Astrocyte (in vitro differentiated cells and primary cell): Measurements from ENCODE around the gene F8. TPM values are rescaled to one million over a fixed set of nuclear protein-coding genes. Genes with fewer than 3 reads are reported as not detected.

ENCODE experiments used
- DNase-seq: peaks from one replicate; pipeline ENCODE4 v3.0.0-alpha.2; 2010; ENCODE audit warnings: low read depth
- FAIRE-seq: peaks from 2 replicates; lab custom pipeline; 2011; peaks lifted over from hg19 to GRCh38; lab: Jason Lieb, UNC
- H2AFZ ChIP-seq: 2 replicates; pipeline ENCODE4 v1.6.0; 2012; ENCODE audit warnings: low read depth, low read length, inconsistent platforms
- H3K27ac ChIP-seq: 2 replicates; pipeline ENCODE4 v1.5.1; 2011; ENCODE audit warnings: low read depth, low read length, inconsistent platforms
- H3K27me3 ChIP-seq: 2 replicates; pipeline ENCODE4 v1.6.0; 2011; ENCODE audit warnings: low read length, inconsistent platforms; ENCODE audit not compliant: insufficient read depth
- H3K36me3 ChIP-seq: 2 replicates; pipeline ENCODE4 v1.5.1; 2011; ENCODE audit warnings: low read length, inconsistent platforms; ENCODE audit not compliant: insufficient read depth
- H3K4me1 ChIP-seq: 2 replicates; pipeline ENCODE4 v1.5.1; 2011; ENCODE audit warnings: low read length, inconsistent platforms; ENCODE audit not compliant: insufficient read depth
- H3K4me2 ChIP-seq: 2 replicates; pipeline ENCODE4 v1.6.0; 2012; ENCODE audit warnings: low read length, inconsistent platforms
- H3K4me3 ChIP-seq: 2 replicates; pipeline ENCODE4 v1.5.1; 2011; ENCODE audit warnings: low read depth, mild to moderate bottlenecking, low read length, inconsistent platforms; ENCODE audit not compliant: insufficient read depth
- H3K79me2 ChIP-seq: 2 replicates; pipeline ENCODE4 v1.6.0; 2012; ENCODE audit warnings: mild to moderate bottlenecking, low read length, inconsistent platforms; ENCODE audit not compliant: insufficient read depth
- H3K9ac ChIP-seq: 2 replicates; pipeline ENCODE4 v1.6.0; 2012; ENCODE audit warnings: mild to moderate bottlenecking, low read length, inconsistent platforms
- H3K9me3 ChIP-seq: 2 replicates; pipeline ENCODE4 v1.5.1; 2012; ENCODE audit warnings: low read depth, mild to moderate bottlenecking, low read length, inconsistent platforms; ENCODE audit not compliant: insufficient read depth
- H4K20me1 ChIP-seq: 2 replicates; pipeline ENCODE4 v1.6.0; 2012; ENCODE audit warnings: low read length, inconsistent platforms; ENCODE audit not compliant: insufficient read depth
- H3K27ac Mint-ChIP-seq: one replicate; pipeline ENCODE4 v1.8.0; 2021; ENCODE audit warnings: mild to moderate bottlenecking, mixed read lengths; ENCODE audit not compliant: unreplicated experiment
- H3K27me3 Mint-ChIP-seq: one replicate; pipeline ENCODE4 v1.8.0; 2021; ENCODE audit warnings: low read depth, mixed read lengths; ENCODE audit not compliant: unreplicated experiment
- H3K36me3 Mint-ChIP-seq: one replicate; pipeline ENCODE4 v1.8.0; 2021; ENCODE audit warnings: low read depth, mixed read lengths; ENCODE audit not compliant: unreplicated experiment
- H3K4me1 Mint-ChIP-seq: one replicate; pipeline ENCODE4 v1.8.0; 2021; ENCODE audit warnings: low read depth, mixed read lengths; ENCODE audit not compliant: unreplicated experiment
- H3K4me3 Mint-ChIP-seq: one replicate; pipeline ENCODE4 v1.8.0; 2021; ENCODE audit warnings: mild to moderate bottlenecking, moderate library complexity, mixed read lengths; ENCODE audit not compliant: unreplicated experiment
- H3K9me3 Mint-ChIP-seq: one replicate; pipeline ENCODE4 v1.8.0; 2021; ENCODE audit warnings: mild to moderate bottlenecking, mixed read lengths; ENCODE audit not compliant: unreplicated experiment
- EZH2 ChIP-seq: IDR thresholded peaks from 2 replicates; pipeline ENCODE4 v1.6.1; 2012; ENCODE audit warnings: mild to moderate bottlenecking, low read length, inconsistent platforms; ENCODE audit not compliant: insufficient read depth
- total RNA-seq: library from RNA; stranded (reverse); gene quantifications from 2 replicates; pipeline ENCODE4 v1.2.1, GENCODE V29; 2021
- TF ChIP-seq, protein P1 (sequence below): IDR thresholded peaks from 2 replicates; pipeline ENCODE4 v1.5.1; 2011; ENCODE audit warnings: low read depth, mild to moderate bottlenecking, inconsistent platforms, low read length, moderate library complexity; ENCODE audit not compliant: insufficient read depth

Gene F8
- total RNA-seq, 1 donor from 2014 or later = 2.5 TPM

DNA sequence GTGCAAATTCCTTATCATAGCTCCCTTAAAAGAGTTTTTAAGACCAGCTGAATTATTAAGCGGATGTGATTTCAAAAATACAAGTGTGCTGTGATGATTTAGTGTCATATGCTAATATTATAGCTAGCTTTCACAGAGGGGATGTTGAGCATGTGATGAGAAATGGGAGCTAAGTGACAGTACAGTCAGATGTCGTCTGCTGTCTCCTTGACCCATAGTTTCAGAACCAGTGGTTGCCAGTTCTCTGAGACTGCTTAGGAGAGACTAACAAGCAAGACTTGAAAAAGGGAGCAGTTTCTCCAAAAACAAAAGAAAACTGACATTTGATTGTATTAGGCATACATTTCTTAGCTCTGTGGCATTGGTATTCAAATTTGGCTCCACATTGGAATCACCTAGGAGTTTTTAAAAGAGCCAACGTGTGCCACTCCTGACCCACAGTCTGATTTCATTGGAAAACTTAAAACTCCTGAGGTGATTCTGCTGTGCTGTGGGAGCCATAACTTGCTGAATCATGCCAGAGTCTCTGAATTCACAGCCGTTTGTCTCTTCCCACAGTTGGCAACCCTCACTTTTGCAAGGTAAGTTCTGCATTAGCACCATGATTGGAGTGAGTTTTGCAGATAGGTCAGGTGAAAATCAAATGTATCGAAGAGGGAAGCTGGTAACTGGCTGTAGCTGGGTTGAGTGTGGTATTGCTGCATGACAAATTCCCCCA is 24.4 kb upstream of the F8 start:
- H3K36me3 ChIP-seq = no peaks in the 10 kb centered on the region
- H3K9ac ChIP-seq = no peak overlapping the region
- no peaks in the 10 kb centered on the region for H3K9me3 ChIP-seq
- no peaks in the 10 kb centered on the region for H3K9me3 Mint-ChIP-seq
- H3K27me3 Mint-ChIP-seq = no peaks in the 10 kb centered on the region
- H3K27me3 ChIP-seq = no peaks in the 10 kb centered on the region
- no peak overlapping the region for H3K27ac Mint-ChIP-seq
- H3K79me2 ChIP-seq = no peaks in the 10 kb centered on the region
- FAIRE-seq = peak; percentile 34
- H3K4me2 ChIP-seq = no peak overlapping the region
- H2AFZ ChIP-seq = no peak overlapping the region
- no peak for DNase-seq
- no peaks in the 10 kb centered on the region for H4K20me1 ChIP-seq
- H3K4me3 Mint-ChIP-seq = no peak overlapping the region
- peaks cover 12% of the 10 kb centered on the region for H3K4me1 Mint-ChIP-seq
- H3K27ac ChIP-seq = no peak overlapping the region
- H3K36me3 Mint-ChIP-seq = peaks cover 2% of the 10 kb centered on the region
- no peak overlapping the region for H3K4me3 ChIP-seq
- TF ChIP-seq, protein P1, sequence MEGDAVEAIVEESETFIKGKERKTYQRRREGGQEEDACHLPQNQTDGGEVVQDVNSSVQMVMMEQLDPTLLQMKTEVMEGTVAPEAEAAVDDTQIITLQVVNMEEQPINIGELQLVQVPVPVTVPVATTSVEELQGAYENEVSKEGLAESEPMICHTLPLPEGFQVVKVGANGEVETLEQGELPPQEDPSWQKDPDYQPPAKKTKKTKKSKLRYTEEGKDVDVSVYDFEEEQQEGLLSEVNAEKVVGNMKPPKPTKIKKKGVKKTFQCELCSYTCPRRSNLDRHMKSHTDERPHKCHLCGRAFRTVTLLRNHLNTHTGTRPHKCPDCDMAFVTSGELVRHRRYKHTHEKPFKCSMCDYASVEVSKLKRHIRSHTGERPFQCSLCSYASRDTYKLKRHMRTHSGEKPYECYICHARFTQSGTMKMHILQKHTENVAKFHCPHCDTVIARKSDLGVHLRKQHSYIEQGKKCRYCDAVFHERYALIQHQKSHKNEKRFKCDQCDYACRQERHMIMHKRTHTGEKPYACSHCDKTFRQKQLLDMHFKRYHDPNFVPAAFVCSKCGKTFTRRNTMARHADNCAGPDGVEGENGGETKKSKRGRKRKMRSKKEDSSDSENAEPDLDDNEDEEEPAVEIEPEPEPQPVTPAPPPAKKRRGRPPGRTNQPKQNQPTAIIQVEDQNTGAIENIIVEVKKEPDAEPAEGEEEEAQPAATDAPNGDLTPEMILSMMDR = no peak
- no peak for TF ChIP-seq EZH2
- no peaks in the 10 kb centered on the region for H3K4me1 ChIP-seq

DNA sequence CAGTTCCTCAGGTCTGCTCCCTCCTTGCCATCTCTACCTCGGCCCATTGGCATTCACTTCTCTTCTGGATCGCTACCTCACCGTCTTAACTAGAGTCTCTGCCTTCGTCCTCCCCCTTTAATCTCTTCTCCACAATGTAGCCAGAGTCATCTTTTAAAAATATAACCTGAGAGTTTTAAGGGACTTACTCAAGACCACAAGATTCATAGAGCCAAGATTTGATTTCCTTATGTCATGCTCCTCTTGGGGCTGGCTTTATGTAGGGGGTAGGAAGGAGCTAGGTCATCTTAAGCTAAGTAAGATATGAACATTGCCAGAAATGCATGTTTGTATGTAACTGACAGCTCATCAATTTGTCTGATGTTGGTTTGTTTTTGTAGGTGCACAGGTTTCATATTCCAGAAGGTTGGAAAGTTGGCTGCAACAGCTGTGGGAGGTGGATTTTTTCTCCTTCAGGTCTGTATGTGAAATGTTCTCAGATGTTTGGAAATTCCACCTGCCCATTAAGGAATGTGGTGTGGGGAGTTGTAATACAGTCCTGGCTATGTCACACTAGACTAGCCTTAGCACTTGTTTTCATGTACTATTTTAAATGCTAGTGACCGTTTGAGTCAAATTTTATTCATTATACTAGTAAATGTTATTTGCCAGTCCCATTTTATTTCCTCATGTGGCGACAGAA is 23.7 kb upstream of the F8 start:
- Histone ChIP-seq H3K9me3 (no peaks in the 10 kb centered on the region), H4K20me1 (no peaks in the 10 kb centered on the region), H3K36me3 (no peaks in the 10 kb centered on the region), H3K79me2 (no peaks in the 10 kb centered on the region), H3K27ac (no peak overlapping the region), H3K4me3 (no peak overlapping the region), H3K4me1 (no peaks in the 10 kb centered on the region), H3K9ac (no peak overlapping the region), H3K27me3 (no peaks in the 10 kb centered on the region), H2AFZ (no peak overlapping the region), H3K4me2 (no peak overlapping the region)
- Mint-ChIP-seq H3K36me3 (peaks cover 2% of the 10 kb centered on the region), H3K4me1 (peaks cover 12% of the 10 kb centered on the region), H3K4me3 (no peak overlapping the region), H3K27me3 (no peaks in the 10 kb centered on the region), H3K9me3 (no peaks in the 10 kb centered on the region), H3K27ac (no peak overlapping the region)
- FAIRE-seq (no peak), DNase-seq (no peak)
- no peak for TF ChIP-seq EZH2
- TF ChIP-seq, protein P1 = no peak

DNA sequence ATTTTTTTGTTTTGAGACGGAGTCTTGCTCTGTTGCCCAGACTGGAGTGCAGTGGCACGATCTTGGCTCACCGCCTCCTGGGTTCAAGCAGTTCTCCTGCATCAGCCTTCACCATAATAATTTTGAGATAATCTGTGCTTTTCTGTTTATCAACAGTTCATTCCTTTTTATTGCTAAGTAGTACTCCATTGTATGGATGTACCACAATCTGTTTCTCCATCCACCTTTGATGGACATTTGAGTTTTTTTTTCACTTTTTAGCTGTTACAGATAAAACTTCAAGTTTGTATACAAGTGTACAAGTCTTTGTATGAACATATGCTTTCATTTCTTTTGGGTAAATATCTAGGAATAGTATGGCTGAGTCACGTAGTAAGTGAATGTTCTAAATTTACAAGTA is 13.2 kb upstream of the F8 start:
- H3K27ac ChIP-seq = no peak overlapping the region
- Mint-ChIP-seq H3K36me3 (peaks cover 6% of the 10 kb centered on the region), H3K4me1 (no peaks in the 10 kb centered on the region), H3K27ac (no peak overlapping the region), H3K4me3 (no peak overlapping the region), H3K27me3 (no peaks in the 10 kb centered on the region), H3K9me3 (no peaks in the 10 kb centered on the region)
- peaks cover 14% of the 10 kb centered on the region for H3K79me2 ChIP-seq
- DNase-seq = no peak
- FAIRE-seq = no peak
- TF ChIP-seq EZH2 = no peak
- TF ChIP-seq, protein P1 = no peak
- no peaks in the 10 kb centered on the region for H4K20me1 ChIP-seq
- no peak overlapping the region for H2AFZ ChIP-seq
- H3K9me3 ChIP-seq = no peaks in the 10 kb centered on the region
- no peak overlapping the region for H3K4me2 ChIP-seq
- no peak overlapping the region for H3K9ac ChIP-seq
- no peaks in the 10 kb centered on the region for H3K36me3 ChIP-seq
- no peaks in the 10 kb centered on the region for H3K27me3 ChIP-seq
- no peaks in the 10 kb centered on the region for H3K4me1 ChIP-seq
- no peak overlapping the region for H3K4me3 ChIP-seq
